Renal cortical epithelial cell (primary cell): ENCODE results near the gene AMPH. TPM values are rescaled to one million over a fixed set of nuclear protein-coding genes. Genes with fewer than 3 reads are reported as not detected.
"Not testable (repeated sequence)": the region's sequence is repeated elsewhere in the genome, so short reads cannot be mapped to it uniquely, and the experiment has no call there.

Source experiments
- DNase-seq: peaks from one replicate; pipeline ENCODE4 v3.0.0-alpha.2; 2011; ENCODE audit warnings: low read depth
- total RNA-seq: library from RNA; depleted of rRNA; stranded (reverse); fragments of >200 nt; gene quantifications from 2 replicates; pipeline ENCODE4 v1.2.3, GENCODE V29; 2014

The AMPH gene
- total RNA-seq, 1 donor from 2014 or later, result not detected

DNA sequence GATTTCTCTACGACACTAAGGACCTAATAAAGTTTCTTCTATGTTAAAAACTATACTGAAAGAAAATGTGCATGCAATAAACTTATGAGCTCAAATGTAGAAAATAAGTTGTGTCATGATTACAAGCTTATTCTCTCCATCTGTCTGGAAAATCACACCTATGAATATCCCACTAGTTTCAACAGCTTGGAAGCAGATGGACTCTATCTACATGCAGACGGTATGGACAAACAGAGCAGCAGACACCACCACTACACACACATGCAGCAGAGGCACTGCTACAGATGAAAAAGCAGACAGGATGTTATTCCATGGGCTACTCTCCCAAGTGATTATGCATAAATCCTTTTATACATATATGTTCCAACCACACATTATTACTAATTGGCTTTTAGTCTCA, 234.3 kb downstream of the AMPH start:
- DNase-seq, result no peak

DNA sequence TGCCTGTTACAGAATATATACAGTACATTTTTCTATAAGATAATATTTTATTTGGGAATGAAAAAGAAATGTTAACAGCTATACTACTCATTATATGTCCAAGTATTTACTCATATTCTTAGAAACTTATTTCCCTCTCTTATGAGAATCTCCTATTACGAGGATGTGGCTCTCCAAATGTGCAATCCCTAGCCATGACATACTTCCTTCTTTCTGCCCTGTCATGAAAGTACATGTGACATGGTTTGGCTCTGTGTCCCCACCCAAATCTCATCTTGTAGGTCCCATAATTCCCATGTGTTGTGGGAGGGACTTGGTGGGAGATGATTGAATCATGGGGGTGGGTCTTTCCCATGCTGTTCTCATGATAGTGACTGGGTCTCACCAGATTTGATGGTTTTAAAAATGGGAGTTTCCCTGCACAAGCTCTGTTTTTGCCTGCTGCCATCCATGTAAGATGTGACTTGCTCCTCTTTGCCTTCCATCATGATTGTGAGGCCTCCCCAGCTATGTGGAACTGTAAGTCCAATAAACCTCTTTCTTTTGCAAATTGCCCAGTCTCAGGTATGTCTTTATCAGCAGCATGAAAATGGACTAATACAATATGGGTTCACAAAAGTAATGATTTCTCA, 235.1 kb downstream of the AMPH start:
- DNase-seq, result not testable (repeated sequence)

DNA sequence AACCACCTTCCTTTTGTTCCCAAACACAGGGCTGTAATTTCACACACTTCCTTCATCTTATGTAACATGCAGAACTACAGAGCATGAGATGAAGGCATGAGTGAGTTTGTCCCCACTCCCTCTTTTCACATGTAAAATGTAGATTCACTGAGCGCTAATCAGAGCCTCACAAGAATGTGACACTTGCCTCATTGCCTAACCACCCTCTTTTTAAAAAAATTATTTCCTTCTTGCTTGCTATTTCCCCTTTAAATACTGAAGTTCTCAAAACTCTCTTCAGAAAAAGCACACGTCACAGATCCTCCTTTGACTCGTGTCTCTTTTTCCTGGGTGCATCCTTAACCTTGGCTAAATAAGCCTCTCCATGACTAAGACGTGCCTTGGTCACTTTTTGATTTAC, 236.5 kb downstream of the AMPH start:
- no peak for DNase-seq

DNA sequence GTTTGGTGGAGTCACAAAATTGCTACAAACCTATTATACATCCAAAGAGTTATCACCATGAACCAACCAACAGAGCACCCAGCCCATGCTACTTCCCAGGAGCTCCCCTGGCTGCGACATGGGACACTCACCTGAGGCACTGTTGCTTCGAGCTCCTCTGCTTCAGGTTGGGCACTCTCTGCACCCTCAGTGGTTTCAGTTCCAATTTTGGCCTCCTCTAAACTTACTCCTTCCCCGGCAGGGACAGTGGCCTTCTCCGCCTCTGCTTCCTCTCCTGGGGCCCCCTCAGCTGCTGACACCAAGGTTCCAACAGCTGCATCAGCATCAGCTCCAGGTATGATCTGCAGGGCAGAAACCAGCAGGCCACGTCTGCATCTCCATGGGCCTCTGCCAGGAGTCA, 237.3 kb downstream of the AMPH start:
- no peak for DNase-seq

DNA sequence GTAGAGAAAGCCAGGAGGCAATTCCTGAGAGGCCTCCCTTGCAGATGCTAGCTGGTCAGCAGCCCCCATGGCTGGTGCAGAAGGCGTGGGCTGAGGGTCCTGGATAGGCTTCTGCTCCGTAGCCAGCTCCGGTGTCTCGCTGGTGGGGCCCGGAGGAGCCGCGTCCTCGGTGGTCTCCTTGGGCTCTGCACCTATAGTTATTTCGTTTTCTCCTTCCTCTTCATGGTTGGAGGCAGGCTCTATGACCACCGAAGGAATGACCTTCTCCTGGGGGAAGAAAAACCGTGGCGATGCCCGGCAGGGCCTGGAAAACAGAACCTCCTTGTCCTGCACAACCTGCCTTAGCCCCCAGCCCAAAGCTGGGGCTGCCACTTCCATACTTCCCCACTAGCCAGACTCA, 239.4 kb downstream of the AMPH start:
- no peak for DNase-seq

DNA sequence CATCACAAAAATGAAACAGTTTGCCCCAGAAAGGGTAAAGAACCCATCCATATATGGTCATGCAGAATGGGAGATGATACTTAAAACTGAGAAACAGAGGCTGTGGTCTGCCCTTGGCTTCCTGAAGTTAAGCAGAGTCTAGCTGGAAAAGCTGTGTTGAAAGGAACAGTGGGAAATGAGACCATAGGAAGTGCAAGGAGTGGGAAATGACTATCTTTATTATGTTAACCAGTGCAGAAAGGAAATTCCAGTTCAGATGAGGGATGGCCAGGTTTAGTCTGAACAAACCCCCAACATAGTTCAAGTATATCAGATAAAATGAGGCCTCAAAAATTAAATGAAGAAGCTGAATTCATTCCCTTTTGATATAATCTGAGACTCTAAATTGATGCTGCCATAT, 245.5 kb downstream of the AMPH start:
- DNase-seq, result no peak

DNA sequence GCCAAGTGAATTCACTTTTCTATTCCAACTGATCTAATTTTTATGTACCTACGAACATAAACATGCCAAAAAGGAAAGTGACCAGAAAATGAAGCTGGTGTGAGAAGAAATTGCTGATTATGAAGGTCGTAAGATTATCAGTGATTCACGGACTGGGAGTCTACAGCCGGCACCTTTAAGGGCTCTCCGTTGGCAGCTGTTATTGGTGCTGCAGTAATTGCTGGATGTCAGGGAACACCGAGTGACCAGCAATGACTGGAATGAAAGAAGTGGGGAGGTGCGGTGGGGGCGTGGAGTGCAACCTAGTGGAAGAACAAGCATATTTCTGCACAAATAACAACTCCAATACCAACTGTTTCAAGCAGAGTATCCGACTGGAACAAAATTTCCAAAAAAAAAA, 247.9 kb downstream of the AMPH start:
- DNase-seq, result no peak

DNA sequence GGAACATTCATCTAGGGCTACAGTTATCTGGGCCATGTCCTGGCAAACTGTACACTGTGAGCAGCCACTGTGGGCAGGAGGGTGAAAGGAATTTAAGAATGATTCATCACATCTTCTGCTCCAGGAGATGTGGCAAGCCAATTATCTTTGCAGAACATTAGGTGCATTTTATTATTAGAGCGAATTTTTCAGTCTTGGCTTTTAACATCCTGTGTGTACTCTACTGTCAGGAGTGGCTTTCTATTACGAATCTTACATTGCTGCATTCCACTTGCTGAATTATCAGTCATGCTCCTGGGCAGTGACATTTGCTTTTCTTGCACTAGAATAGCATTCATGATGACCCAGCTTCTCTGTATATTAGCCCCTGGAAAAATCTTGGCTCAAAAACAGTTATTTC, 248.5 kb downstream of the AMPH start:
- DNase-seq, result peak; percentile 29

DNA sequence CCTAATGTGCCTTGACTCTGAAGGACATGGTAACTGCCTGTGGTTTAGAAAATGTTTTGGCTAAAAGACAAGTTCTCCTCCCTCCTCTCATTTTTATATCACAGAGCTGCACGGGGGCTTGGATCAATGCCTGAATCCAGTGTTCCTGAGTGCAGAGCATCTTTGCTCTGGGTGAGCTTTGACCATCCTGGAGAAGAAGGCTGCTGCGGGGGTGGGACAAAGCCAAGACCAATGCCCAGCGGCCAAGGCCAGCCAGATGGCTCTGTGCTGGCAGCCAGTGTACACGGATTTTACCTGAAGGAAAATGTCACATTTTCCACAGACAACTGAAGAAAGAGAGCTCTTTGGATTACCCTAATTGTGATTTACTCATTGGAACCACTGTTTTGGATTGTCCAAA, 255.7 kb downstream of the AMPH start:
- no peak for DNase-seq

DNA sequence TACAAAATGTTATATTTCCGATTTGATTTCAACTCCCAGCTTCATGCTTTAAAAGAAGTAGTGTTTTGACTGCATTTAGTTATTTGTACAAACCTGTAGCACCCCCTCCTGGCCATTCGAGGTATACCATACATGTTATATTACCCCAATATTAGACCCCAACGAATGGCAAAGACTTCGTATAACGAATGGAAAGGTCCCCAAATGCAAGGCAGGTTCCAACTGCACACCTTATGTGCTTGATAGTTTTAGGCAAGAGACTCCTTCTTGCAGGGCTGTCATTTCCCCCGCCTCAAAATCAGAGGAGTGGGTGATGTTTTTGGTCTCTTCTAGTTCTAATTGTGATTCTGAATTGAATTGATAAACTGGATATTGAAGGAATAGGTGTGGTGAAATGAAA, 256.7 kb downstream of the AMPH start:
- peak; percentile 36 for DNase-seq

DNA sequence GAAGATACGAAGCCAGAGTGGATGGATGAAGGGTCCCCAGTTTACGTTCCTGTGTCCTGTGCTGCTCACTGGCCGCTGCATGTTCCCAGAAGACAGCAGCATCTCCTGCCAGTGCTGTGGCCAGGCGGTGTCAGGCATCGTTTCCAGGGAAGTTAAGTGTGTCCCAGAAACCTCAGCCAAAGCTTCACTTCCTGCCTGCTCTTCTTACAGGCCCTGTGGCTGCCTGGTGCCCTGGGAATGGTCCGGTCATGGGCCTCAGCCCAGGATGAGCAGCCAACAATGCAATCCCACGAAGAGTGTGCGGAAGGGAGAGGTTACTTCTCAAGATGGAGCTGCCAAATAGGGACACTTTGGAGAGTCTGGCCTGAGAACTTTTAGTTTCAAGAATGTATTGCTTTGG, 258.0 kb downstream of the AMPH start:
- no peak for DNase-seq

DNA sequence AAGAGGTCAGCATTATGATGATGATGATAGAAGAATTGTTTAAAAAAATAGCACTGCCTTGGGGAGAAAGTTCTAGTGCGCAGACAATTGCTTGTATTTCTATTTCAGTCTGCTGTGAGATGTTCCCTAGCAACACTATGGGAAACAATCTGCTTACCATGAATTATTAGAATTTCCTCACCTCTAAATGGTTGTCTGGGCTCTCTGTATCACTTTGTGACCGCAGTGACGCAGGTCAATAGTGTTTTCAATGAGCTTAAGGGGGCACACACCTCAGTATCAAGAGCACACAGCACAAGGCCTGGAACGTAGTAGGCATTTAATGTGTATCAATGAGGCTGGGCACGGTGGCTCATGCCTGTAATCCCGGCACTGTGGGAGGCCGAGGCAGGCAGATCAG, 258.9 kb downstream of the AMPH start:
- DNase-seq, result no peak

DNA sequence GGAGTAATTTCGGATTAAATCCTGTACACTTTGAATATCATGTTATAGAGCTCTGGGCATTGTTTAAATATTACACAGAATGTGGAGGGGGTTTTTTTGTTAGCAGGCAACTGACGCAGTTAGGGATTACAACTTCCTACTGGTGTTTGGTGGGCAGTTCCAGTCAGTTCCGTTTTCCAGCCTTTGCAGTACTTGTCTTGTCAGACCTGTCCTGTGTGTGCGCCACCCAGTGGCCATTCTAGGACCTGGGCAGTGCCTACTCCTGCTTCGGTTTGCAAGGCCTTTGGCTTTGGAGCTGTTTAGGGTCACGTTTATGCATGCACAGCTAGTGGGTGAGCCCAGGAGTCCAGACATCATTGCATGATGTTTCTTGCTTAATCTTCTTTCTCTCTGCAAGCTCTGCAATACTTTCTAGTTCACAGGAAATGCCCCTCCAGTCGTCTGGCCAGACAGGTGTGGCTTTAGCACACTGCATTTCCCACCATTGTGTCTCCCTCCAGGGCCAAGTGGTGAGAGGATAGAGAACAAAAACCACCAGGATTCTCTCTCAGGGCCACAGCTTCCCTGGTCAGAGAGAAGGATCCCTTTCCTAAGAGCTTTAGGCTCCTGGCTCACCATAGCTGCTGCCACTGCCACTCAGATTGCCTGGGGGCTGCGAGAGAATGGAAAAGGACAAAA, 261.2 kb downstream of the AMPH start:
- DNase-seq, result peak; percentile 81

DNA sequence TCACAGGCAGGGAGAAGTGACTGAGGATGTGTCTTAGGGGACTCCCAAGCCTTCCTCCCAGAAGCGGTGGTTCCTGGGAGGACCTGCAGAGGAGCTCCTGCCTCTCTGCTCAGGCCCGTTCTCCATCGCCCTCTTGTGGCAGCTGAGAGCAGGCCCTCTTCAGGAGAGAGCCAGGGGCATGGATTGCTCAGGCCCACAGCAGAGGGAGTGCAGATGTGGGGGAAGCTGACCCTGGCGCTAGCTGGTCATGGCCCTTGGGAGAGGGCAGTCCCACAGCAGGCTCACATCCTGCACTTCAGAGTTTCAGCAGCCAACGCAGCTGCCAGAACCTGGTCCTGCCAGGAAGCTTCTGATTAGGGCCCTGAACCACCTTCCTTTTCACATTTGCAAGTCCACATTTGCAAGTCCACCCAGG, 263.0 kb downstream of the AMPH start:
- peak; percentile 60 for DNase-seq

DNA sequence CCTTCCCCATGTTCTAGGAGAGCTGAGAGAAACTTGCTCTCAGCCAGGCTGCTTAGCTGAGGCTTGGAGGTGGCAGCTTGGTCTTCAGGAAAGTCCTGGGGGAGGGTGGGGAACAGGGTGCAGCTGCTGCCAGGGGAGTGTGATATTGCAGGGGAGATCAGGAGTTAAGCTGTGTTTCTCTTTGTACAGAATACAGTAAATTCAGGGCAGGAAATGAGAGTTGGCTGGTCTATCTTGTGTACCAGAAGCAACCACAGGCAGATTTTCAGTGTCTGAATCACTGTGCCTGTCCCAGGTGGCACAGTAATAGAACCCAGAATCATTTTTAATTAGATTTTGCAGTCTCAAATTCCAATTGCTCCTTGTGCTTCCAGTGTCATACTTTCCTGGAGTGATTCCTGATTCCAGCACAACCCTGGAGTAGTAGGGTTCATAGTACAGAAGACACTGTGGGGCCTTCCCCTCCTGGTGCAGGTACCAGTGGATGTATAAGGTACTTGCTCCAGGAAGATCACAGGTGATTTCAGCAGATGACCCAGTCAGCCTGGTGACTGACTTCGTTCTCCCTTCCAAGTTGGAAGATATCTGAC, 263.8 kb downstream of the AMPH start:
- peak; percentile 13 for DNase-seq

DNA sequence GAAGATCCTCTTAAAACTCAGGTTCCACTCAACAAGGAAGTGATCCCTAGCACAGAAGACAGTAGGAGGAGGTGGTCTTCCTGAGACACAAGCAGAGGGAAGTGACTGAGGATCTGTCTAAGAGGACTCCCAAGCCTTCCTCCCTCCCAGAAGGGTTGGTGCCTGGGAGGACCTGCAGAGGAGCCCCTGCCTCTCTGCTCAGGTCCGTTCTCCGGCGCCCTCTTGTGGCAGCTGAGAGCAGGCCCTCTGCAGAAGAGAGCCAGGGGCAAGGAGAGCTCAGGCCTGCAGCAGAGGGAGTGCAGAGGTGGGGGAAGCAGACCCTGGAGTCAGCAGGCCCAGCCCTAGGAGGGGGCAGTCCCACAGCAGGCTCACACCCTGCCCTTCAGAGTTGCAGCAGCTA, 267.8 kb downstream of the AMPH start:
- DNase-seq, result not testable (repeated sequence)

DNA sequence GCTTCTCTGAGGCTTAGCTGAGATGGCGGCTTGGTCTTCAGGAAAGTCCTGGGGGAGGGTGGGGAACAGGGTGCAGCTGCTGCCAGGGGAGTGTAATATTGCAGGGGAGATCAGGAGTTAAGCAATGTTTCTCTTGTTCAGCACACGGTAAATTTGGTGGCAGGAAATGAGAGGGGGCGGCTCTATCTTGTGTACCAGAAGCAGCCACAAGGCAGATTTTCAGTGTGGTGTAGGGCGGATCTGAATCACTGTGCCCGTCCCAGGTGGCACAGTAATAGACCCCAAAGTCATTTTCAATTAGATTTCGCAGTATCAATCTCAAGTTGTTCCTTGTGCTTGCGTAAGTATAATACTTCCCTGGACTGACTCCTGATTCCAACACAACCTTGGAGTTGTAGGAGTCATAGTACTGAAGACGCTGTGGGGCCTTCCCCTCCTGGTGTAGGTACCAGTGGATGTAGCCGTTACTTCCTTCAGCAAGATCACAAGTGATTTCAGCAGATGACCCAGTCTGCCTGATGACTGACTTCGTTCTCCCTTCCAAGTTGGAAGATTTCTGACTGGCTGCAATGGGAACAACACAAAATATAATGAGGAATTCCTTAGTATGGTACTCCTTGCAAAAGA, 268.4 kb downstream of the AMPH start:
- DNase-seq, result not testable (repeated sequence)

DNA sequence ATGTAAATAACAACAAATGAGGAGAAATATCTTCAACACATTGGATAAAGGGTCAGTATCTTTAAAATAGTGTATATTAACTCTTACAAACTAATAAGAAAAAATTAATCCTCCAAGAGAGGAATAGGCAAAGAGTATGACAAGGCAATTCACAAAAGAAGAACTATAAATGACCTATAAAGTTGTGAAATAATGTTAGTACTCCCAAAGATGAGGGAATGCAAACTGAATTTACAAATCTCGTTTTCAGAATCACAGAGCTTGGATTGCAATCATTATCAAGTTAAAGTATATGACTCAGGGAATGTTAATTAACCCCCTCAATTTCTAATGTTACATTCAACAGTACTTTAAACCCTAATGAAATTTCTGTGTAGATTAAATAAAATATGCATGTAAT, 270.4 kb downstream of the AMPH start:
- no peak for DNase-seq

DNA sequence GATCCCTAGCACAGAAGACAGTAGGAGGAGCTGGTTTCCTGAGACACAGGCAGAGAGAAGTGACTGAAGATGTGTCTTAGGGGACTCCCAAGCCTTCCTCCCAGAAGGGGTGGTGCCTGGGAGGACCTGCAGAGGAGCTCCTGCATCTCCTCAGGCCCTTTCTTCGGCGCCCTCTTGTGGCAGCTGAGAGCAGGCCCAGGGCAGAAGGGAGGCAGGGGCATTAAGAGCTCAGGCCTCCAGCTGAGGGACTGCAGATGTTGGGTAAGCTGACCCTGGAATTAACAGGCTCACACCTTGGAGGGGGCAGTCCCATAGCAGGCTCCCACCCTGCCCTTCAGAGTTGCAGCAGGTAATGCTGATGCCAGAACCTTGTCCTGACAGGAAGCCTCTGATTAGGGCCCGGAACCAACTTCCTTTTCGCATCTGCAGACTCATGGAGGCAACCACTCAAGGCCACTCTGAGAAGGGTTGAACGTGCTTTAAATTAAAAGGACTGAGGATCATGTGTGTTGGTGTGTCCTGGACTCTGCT, 272.0 kb downstream of the AMPH start:
- DNase-seq, result not testable (repeated sequence)

DNA sequence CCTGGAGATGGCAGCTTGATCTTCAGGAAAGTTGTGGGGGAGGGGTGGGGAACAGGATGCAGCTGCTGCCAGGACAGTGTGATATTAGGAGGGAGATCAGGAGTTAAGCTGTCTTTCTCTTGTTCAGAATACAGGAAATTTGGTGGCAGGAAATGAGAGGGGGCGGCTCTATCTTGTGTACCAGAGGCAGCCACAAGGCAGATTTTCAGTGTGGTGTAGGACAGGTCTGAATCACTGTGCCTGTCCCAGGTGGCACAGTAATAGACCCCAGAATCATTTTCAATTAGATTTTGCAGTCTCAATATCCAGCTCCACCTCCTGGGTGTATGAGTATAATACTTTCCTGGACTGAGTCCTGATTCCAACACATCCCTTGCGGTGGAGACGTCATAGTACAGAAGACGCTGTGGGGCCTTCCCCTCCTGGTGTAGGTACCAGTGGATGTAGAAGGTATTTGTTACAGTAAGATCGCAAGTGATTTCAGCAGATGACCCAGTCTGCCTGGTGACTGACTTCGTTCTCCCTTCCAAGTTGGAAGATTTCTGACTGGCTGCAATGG, 272.8 kb downstream of the AMPH start:
- not testable (repeated sequence) for DNase-seq

DNA sequence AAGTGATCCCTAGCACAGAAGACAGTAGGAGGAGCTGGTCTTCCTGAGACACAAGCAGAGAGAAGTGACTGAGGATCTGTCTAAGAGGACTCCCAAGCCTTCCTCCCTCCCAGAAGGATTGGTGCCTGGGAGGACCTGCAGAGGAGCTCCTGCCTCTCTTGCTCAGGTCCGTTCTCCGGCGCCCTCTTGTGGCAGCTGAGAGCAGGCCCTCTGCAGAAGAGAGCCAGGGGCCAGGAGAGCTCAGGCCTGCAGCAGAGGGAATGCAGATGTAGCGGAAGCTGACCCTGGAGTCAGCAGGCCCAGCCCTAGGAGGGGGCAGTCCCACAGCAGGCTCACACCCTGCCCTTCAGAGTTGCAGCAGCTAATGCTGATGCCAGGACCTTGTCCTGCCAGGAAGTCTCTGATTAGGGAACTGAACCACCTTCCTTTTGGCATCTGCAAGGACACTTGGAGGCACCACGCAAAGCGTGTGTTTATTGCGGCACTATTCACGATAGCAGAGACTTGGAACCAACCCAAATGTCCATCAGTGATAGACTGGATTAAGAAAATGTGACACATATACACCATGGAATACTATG, 276.8 kb downstream of the AMPH start:
- DNase-seq, result not testable (repeated sequence)

DNA sequence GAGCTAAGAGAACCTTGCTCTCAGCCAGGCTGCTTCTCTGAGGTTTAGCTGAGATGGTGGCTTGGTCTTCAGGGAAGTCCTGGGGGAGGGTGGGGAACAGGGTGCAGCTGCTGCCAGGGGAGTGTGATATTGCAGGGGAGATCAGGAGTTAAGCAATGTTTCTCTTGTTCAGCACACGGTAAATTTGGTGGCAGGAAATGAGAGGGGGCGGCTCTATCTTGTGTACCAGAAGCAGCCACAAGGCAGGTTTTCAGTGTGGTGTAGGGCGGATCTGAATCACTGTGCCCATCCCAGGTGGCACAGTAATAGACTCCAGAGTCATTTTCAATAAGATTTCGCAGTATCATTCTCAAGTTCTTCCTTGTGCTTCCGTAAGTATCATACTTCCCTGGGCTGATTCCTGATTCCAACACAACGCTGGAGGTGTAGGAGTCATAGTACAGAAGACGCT, 277.7 kb downstream of the AMPH start:
- DNase-seq, result not testable (repeated sequence)
